PC-3 (cell line): ENCODE results near the gene GON7. TPM values are rescaled to one million over a fixed set of nuclear protein-coding genes. Genes with fewer than 3 reads are reported as not detected.

Source experiments
- ATAC-seq: fragments of 200-7000 bp; cut with Tn5 transposase; 2 replicates; pipeline ENCODE4 v1.9.1; 2020; ENCODE audit warnings: mild to moderate bottlenecking, moderate library complexity
- BruUV-seq: library from RNA; stranded (reverse); fragments of 400-500 nt; replicated peaks from 2 replicates; lab custom pipeline; 2021; lab: Mats Ljungman, UMichigan
- CTCF ChIA-PET: fragments of 300-600 bp; sonication (Branson Sonifier 250); formaldehyde crosslinking; loops from one replicate; lab custom pipeline; 2022; ENCODE audit warnings: antibody characterized with exemption; lab: Charles Lee
- POLR2A ChIA-PET: fragments of 300-600 bp; sonication (Branson Sonifier 250); formaldehyde crosslinking; loops from one replicate; lab custom pipeline; 2022; ENCODE audit warnings: antibody characterized with exemption; ENCODE audit not compliant: unreplicated experiment; lab: Charles Lee
- DNase-seq: peaks from one replicate; pipeline ENCODE4 v3.0.0-alpha.2; 2015
- H2AFZ ChIP-seq: fragments of 300-600 bp; sonication (generic); 2 replicates; pipeline ENCODE4 v1.6.0; 2016; ENCODE audit warnings: antibody characterized with exemption, low read length
- H3F3A ChIP-seq: fragments of 300-600 bp; sonication (generic); one replicate; pipeline ENCODE4 v1.6.0; 2017; ENCODE audit warnings: antibody characterized with exemption, low read length, control low read depth, mild to moderate bottlenecking; ENCODE audit not compliant: unreplicated experiment
- H3K27ac ChIP-seq: fragments of 300-600 bp; sonication (generic); 2 replicates; pipeline ENCODE4 v1.5.1; 2016; ENCODE audit warnings: mild to moderate bottlenecking, low read length
- H3K27me3 ChIP-seq: fragments of 300-600 bp; sonication (generic); 2 replicates; pipeline ENCODE4 v1.6.1; 2016; ENCODE audit warnings: low read length, mixed read lengths
- H3K36me3 ChIP-seq: fragments of 300-600 bp; sonication (generic); 2 replicates; pipeline ENCODE4 v1.6.1; 2016; ENCODE audit warnings: low read depth, mixed run types, low read length, mixed read lengths
- H3K4me1 ChIP-seq: fragments of 300-600 bp; sonication (generic); 2 replicates; pipeline ENCODE4 v1.5.1; 2016; ENCODE audit warnings: low read length; ENCODE audit not compliant: insufficient read depth
- H3K4me2 ChIP-seq: fragments of 300-600 bp; sonication (generic); 2 replicates; pipeline ENCODE4 v1.6.0; 2016; ENCODE audit warnings: low read length
- H3K4me3 ChIP-seq: fragments of 300-600 bp; sonication (generic); 2 replicates; pipeline ENCODE4 v1.5.1; 2016; ENCODE audit warnings: mild to moderate bottlenecking, low read length, mixed read lengths
- H3K79me2 ChIP-seq: fragments of 300-600 bp; sonication (generic); 2 replicates; pipeline ENCODE4 v1.6.1; 2017; ENCODE audit warnings: low read length, mixed read lengths
- H3K9ac ChIP-seq: fragments of 300-600 bp; sonication (generic); 2 replicates; pipeline ENCODE4 v1.6.0; 2016; ENCODE audit warnings: mild to moderate bottlenecking, low read length
- H3K9me2 ChIP-seq: fragments of 300-600 bp; sonication (generic); replicated peaks from 2 replicates; pipeline ENCODE4 v1.6.1; 2016; ENCODE audit warnings: mixed run types, low read length, mixed read lengths
- H3K9me3 ChIP-seq: fragments of 300-600 bp; sonication (generic); 2 replicates; pipeline ENCODE4 v1.6.1; 2016; ENCODE audit warnings: low read length, mixed read lengths
- H4K20me1 ChIP-seq: fragments of 300-600 bp; sonication (generic); 2 replicates; pipeline ENCODE4 v1.6.1; 2016; ENCODE audit warnings: low read length, mixed read lengths
- CTCF ChIP-seq: fragments of 300-600 bp; sonication (generic); conservative IDR thresholded peaks from 2 replicates; pipeline ENCODE4 v1.5.1; 2017; ENCODE audit warnings: antibody characterized with exemption, low read depth, mild to moderate bottlenecking, low read length
- EZH2 ChIP-seq: fragments of 300-600 bp; sonication (generic); IDR thresholded peaks from one replicate; pipeline ENCODE4 v1.6.1; 2017; ENCODE audit warnings: antibody characterized with exemption, mild to moderate bottlenecking, low read length; ENCODE audit not compliant: unreplicated experiment
- EZH2phosphoT487 ChIP-seq: fragments of 300-600 bp; sonication (generic); IDR thresholded peaks from 2 replicates; pipeline ENCODE4 v1.6.1; 2018; ENCODE audit warnings: mild to moderate bottlenecking, antibody characterized with exemption, low read length, borderline replicate concordance
- intact Hi-C: fragments of 100-400 bp; cut with micrococcal nuclease; formaldehyde crosslinking; loops from 2 replicates; pipeline ENCODE4 v1.9.0; 2023
- total RNA-seq: library from RNA; depleted of rRNA; stranded (reverse); fragments of >200 nt; gene quantifications from 2 replicates; pipeline ENCODE4 v1.2.3, GENCODE V29; 2014

Gene GON7
- total RNA-seq, 1 experiment from 2014 or later = 45.4 TPM

- H3K4me2 ChIP-seq = no peak overlapping the region
- H3K27ac ChIP-seq = no peak overlapping the region
- TF ChIP-seq EZH2phosphoT487 (no peak), CTCF (no peak), EZH2 (no peak)
- BruUV-seq = no TSS peak
- ChIA-PET POLR2A (no interaction called here), CTCF (no interaction called here)
- peaks cover 10% of the 10 kb centered on the region; the same call in 1 of the 2 replicates for H3K4me1 ChIP-seq
- ATAC-seq = no peak
- H3K79me2 ChIP-seq = peaks cover 24% of the 10 kb centered on the region
- H3K9ac ChIP-seq = no peak overlapping the region
- H3K9me2 ChIP-seq = no peaks in the 10 kb centered on the region
- H3K4me3 ChIP-seq = no peak overlapping the region
- H3K27me3 ChIP-seq = no peaks in the 10 kb centered on the region
- intact Hi-C loops = no loop called here
- H3K9me3 ChIP-seq = no peaks in the 10 kb centered on the region
- H3K36me3 ChIP-seq = peaks cover 10% of the 10 kb centered on the region; the same call in 1 of the 2 replicates
- H3F3A ChIP-seq = no peaks in the 10 kb centered on the region
- no peak overlapping the region for H2AFZ ChIP-seq
- H4K20me1 ChIP-seq = no peaks in the 10 kb centered on the region
- no peak for DNase-seq
Measured at GRCh38 chr14:93212432-93212831, 5.6 kb upstream of the GON7 start.

- BruUV-seq = TSS peak; percentile 51
- TF ChIP-seq CTCF = peak; percentile 53; the same call in 1 of the 2 replicates
- no peak for TF ChIP-seq EZH2
- no peak for TF ChIP-seq EZH2phosphoT487
- POLR2A ChIA-PET = interaction anchor here (0.8 to 1.3 kb wide), 3 partner anchors 21 to 92 kb away, joined by 3 to 5 read pairs (median 5); partner anchors contain the start of genes ITPK1, LYSET and MOAP1
- Histone ChIP-seq H3K27me3 (no peaks in the 10 kb centered on the region), H3K4me1 (peaks cover 17% of the 10 kb centered on the region; the same call in 1 of the 2 replicates), H3K9ac (peak overlapping the region; percentile 86), H3K4me2 (peak overlapping the region; percentile 91), H3K36me3 (peaks cover 5% of the 10 kb centered on the region; the same call in 1 of the 2 replicates), H3K9me2 (no peaks in the 10 kb centered on the region), H3K27ac (peak overlapping the region; percentile 62), H3K9me3 (no peaks in the 10 kb centered on the region), H4K20me1 (no peaks in the 10 kb centered on the region), H3K4me3 (peak overlapping the region; percentile 78), H3F3A (no peaks in the 10 kb centered on the region), H3K79me2 (peaks cover 56% of the 10 kb centered on the region), H2AFZ (peak overlapping the region; percentile 88)
- ATAC-seq = peak; percentile 76
- CTCF ChIA-PET = interaction anchor here (0.6 to 1.2 kb wide), 5 partner anchors 11 to 189 kb away, joined by 3 to 5 read pairs (median 4); no protein-coding TSS in a partner anchor
- intact Hi-C loops = loop anchor here (1.0 to 5.0 kb wide), 3 partner anchors 23 to 410 kb away; partner anchors contain the start of genes LYSET and MOAP1
- peak; percentile 51 for DNase-seq
Measured at GRCh38 chr14:93207468-93208308, 823 bp upstream of the GON7 start.
